GM10266 (cell line): ENCODE measurements around the gene MAP1LC3A.

Experiments used
- DNase-seq: peaks from one replicate; pipeline ENCODE4 v3.0.0; 2012; ENCODE audit errors: extremely low spot score
- TF ChIP-seq, protein P1 (sequence below): IDR thresholded peaks from 2 replicates; pipeline ENCODE4 v1.5.1; 2012; ENCODE audit warnings: mild to moderate bottlenecking, low read depth; ENCODE audit not compliant: control insufficient read depth, insufficient read depth; ENCODE audit errors: missing control alignments

The MAP1LC3A gene

DNA sequence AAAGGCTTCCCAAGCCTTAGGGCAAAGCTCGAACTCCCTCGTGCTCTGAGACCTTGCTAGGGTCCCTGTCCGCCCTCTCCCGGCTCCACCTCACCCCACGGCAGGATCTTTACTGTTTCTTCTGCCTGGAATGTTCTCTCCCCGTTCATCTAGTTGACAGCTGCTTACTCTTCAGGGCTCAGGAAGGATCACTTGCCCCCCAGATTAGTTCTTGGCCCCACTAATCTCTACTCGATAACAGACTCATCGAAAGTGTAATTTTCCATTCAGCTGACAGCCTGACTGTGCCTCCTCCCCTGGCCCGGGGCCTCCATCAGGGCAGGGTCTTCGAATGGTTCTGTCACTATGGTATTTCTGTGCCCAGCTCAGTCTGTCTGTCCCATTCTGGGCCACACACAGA, 3.1 kb downstream of the MAP1LC3A start:
- no peak for DNase-seq
- TF ChIP-seq, protein P1, sequence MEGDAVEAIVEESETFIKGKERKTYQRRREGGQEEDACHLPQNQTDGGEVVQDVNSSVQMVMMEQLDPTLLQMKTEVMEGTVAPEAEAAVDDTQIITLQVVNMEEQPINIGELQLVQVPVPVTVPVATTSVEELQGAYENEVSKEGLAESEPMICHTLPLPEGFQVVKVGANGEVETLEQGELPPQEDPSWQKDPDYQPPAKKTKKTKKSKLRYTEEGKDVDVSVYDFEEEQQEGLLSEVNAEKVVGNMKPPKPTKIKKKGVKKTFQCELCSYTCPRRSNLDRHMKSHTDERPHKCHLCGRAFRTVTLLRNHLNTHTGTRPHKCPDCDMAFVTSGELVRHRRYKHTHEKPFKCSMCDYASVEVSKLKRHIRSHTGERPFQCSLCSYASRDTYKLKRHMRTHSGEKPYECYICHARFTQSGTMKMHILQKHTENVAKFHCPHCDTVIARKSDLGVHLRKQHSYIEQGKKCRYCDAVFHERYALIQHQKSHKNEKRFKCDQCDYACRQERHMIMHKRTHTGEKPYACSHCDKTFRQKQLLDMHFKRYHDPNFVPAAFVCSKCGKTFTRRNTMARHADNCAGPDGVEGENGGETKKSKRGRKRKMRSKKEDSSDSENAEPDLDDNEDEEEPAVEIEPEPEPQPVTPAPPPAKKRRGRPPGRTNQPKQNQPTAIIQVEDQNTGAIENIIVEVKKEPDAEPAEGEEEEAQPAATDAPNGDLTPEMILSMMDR, result no peak

DNA sequence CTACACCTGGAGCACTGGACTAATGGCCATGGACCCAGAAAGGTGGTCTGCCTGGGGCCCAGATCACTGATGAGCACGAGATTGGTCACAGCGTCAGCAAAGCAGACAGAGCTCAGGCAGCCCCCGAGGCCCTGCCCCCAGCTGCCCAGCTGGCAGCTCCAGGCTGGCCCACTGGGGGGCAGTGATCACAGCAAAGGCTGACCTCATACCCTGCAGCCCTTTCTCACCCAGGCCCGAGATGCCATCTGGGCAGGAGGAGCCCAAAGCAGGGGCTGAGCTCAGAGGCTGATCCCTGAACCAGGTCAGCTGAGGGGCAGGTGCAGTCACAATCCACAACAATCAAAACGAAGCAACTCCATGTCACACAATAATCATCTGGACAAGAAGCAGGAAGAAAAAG, 4.1 kb downstream of the MAP1LC3A start:
- no peak for DNase-seq
- TF ChIP-seq, protein P1, result peak; percentile 58

DNA sequence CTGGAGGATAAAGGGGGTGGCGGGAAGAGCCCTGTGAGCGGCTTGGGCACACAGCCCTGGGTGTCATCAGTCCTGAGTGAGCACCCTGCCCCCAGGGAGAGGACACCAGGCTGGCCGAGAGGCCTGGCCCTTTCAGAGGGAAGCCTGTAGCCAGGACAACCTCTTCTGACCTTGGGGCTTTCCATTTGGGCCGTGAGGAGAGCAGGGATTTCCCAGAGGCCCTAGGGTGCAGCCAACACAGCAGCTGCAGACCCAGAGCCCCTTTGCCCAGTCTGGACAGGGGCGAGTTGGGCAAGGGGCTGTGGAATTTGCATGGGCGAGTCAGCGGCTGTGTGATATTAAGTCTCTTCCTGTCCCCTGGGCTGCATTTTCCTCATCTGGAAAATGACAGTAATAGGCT, 6.3 kb downstream of the MAP1LC3A start:
- TF ChIP-seq, protein P1, result no peak
- DNase-seq, result no peak

DNA sequence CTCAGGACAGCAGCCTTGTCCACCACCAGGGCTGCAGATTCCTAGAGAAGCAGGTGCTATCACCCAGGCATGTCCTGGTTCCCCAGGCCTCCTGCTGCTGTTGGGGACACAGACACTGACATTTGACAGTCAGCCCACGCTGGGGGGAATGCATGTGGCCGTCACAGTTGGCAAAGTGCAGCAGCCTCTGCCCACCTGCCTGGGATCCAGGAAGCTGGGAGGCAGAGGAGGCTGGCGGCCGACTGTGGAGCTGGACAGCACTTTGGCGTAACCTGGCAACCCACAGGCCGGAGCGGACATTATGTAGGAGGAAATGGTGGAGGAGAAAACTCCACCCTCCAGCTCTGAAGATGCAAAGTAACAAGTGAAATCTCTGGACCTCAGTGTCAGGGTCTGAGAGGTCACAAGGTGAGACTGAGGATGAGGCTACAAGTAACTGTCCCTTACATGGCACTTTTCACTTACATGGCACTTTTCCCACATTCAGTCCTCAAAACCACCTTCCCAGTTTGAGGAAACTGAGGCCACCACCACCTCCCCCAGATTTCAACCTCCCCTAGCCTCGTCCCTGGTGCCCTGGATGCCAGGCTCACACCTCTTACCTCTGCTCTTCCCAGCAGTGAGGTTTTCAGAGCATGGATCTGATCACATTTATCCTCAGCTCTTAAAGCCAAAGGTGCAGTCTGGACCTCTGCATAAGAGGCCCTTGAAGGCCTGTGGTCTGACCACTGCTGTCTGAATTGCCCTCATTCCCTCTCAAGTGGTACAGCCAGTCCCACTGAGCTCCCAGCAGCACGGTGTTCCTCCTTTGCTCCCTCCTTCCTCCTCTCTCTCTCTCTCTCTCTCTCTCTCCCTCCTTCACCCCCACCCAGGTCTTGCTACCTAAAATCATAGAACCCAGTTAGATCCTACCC, 8.7 kb downstream of the MAP1LC3A start:
- DNase-seq, result no peak
- TF ChIP-seq, protein P1, result no peak

DNA sequence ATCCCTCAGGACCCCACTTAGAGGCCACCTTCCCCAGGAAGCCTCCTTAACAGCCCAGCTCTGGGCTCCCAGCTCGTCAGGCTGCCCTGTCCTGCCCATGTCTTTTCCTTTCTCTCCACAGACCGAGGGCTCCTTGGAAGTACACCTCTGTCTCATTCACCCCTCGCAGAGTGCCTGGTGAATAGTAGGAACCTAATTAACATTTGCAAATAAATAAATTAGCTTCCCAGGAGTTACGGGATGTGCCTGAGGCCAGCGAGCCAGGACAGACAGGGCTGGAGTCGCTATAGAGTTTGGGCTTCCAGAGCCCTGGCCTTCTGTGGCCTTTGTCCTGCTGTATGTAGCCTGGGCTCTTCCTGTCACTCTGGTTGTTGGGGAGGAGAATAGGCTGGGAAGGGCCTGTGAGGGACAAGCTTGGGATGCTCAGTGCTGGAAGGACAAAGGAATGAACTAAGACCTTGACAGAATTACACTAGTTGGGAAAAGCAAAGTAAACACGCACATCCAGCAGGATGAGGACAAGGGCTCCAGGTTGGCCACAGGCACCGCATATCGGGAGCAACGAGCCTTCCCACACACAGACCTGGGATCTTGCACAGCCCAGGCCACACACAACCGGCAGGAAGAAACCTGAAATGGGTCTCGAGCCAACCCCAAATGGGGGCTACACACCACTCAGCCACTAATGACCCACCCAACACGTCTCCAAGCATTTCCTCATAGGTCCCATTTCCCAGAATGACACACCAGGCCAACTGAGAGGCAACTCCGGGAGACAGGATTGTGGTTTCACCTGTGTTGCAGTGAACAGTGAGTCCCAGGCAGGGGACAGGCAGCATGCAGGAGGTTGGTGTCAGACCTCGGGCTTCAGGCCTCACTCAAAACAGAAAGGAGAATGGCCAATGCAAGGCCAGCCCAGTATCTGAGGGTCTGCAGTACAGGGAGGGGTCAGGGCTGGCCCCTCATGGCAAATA, 9.7 kb downstream of the MAP1LC3A start:
- TF ChIP-seq, protein P1, result no peak
- no peak for DNase-seq

DNA sequence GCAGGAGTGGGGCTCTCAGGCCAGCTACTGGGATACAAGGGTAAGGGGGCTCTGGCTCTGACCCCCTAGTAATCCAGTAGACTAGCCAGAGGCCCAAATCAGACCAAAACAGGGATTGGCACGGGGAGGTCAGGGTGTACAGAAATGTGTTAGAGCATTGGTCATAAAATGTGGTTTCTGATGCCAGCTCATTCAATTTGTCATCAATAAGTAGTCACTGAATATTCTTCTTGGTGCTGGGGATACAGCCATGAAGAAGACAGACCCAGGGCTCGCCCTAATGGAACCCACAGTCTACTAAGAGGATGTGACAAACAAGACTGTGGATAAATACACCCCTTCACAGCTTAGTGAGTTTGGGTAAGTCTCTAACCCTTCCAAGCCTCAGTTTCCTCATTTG, 11.1 kb downstream of the MAP1LC3A start:
- TF ChIP-seq, protein P1, result no peak
- no peak for DNase-seq
